GM12892 (cell line): Measurements from ENCODE around the gene ESRRA.

ENCODE experiments used
- DNase-seq: peaks from one replicate; pipeline ENCODE4 v3.0.0; 2011; ENCODE audit not compliant: insufficient read length
- FAIRE-seq: peaks from 2 replicates; lab custom pipeline; 2011; peaks lifted over from hg19 to GRCh38; lab: Jason Lieb, UNC
- POLR2A ChIP-seq: IDR thresholded peaks from 2 replicates; pipeline ENCODE4 v1.6.1; 2011; ENCODE audit warnings: low read depth, low read length, control low read depth
- POLR2AphosphoS5 ChIP-seq: IDR thresholded peaks from 2 replicates; pipeline ENCODE4 v1.6.1; 2011; ENCODE audit warnings: low read depth, low read length, control low read depth
- TAF1 ChIP-seq: IDR thresholded peaks from 2 replicates; pipeline ENCODE4 v1.6.1; 2011; ENCODE audit warnings: low read depth, mild to moderate bottlenecking, control low read depth, low read length, borderline replicate concordance

Gene ESRRA

GRCh38 chr11:64265176-64266160 is 39.9 kb upstream of the ESRRA start:
- no peak for FAIRE-seq
- DNase-seq, result no peak
- no peak for TF ChIP-seq TAF1
- no peak for TF ChIP-seq POLR2A
- no peak for TF ChIP-seq POLR2AphosphoS5

- DNase-seq (no peak), FAIRE-seq (no peak)
- TF ChIP-seq TAF1 (no peak), POLR2AphosphoS5 (no peak), POLR2A (no peak)
Observed at GRCh38 chr11:64266339-64266738, 39.0 kb upstream of the ESRRA start.

- TF ChIP-seq TAF1 (no peak), POLR2AphosphoS5 (no peak), POLR2A (no peak)
- no peak for FAIRE-seq
- no peak for DNase-seq
Observed at GRCh38 chr11:64267207-64267945, 37.9 kb upstream of the ESRRA start.

- DNase-seq, result no peak
- TF ChIP-seq POLR2AphosphoS5 (no peak), POLR2A (no peak; the same call in 1 of the 2 replicates), TAF1 (no peak)
- FAIRE-seq, result no peak
Observed at GRCh38 chr11:64268025-64268892, 37.1 kb upstream of the ESRRA start.

- FAIRE-seq (no peak), DNase-seq (no peak)
- TF ChIP-seq TAF1 (no peak), POLR2AphosphoS5 (peak; percentile 34; the same call in 1 of the 2 replicates)
Observed at GRCh38 chr11:64268893-64269539, 36.3 kb upstream of the ESRRA start.

GRCh38 chr11:64269540-64270220 is 35.6 kb upstream of the ESRRA start:
- FAIRE-seq, result peak; percentile 97
- DNase-seq, result peak; percentile 84
- TF ChIP-seq TAF1, result peak; percentile 12; the same call in 1 of the 2 replicates
- TF ChIP-seq POLR2AphosphoS5, result peak; percentile 27
- TF ChIP-seq POLR2A, result peak; percentile 57

GRCh38 chr11:64275031-64275800 is 30.1 kb upstream of the ESRRA start:
- DNase-seq (no peak), FAIRE-seq (no peak)
- TF ChIP-seq POLR2A, result no peak
- no peak for TF ChIP-seq POLR2AphosphoS5
- no peak for TF ChIP-seq TAF1

GRCh38 chr11:64275841-64276240 is 29.5 kb upstream of the ESRRA start:
- no peak for FAIRE-seq

GRCh38 chr11:64276653-64277431 is 28.5 kb upstream of the ESRRA start:
- no peak for DNase-seq

More at GRCh38 chr11:64275841-64276240, 29.5 kb upstream of the ESRRA start:
- TF ChIP-seq POLR2A (no peak), POLR2AphosphoS5 (no peak), TAF1 (no peak)
- no peak for DNase-seq

More at GRCh38 chr11:64276653-64277431, 28.5 kb upstream of the ESRRA start:
- FAIRE-seq, result no peak
- TF ChIP-seq POLR2A, result no peak
- TF ChIP-seq TAF1, result no peak
- TF ChIP-seq POLR2AphosphoS5, result no peak
